Measurements from ENCODE around the gene KATNIP.

The KATNIP gene

DNA sequence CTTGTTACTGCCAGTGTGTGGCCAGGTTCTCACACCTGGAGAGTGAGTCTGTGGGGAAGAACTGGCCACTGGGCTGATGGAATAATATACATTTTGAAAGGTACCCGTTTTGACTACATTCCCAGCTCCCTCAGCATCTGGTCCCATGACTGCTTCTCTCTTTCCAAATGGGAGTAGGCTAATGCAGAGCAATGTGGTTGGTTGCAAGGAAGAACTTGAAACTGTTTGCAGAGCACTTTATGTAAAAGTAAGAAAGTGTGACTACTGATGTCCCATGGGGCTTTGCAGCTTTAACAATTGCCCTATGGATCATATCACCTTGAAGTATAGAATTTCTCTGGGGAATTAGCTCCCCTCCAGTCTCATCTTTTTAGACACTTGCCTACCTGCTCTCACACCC, 9.0 kb downstream of the KATNIP start:
- H3K9ac ChIP-seq (ENCODE audit: low read length), result no peak overlapping the region
- no peak overlapping the region for H2BK5ac ChIP-seq (ENCODE audit: low read depth, low read length, poor library complexity)
- H4K91ac ChIP-seq (ENCODE audit: low read depth, low read length), result no peak overlapping the region
- no peak overlapping the region for H2BK12ac ChIP-seq (ENCODE audit: low read length)
- no peak overlapping the region for H3K23ac ChIP-seq (ENCODE audit: low read length)
- H3K27ac ChIP-seq (ENCODE audit: low read depth, low read length), result no peak overlapping the region
- H3K79me2 ChIP-seq (ENCODE audit: control insufficient read depth, insufficient read depth, low read length, poor library complexity), result no peaks in the 10 kb centered on the region
- H4K8ac ChIP-seq (ENCODE audit: low read depth, low read length), result no peak overlapping the region
- no peak overlapping the region for H2AFZ ChIP-seq (ENCODE audit: insufficient read depth, low read length, poor library complexity)
- H3K4me3 ChIP-seq (ENCODE audit: low read depth, low read length), result no peak overlapping the region
- no CpG with 5 or more reads among the region's 1 CpG for WGBS (ENCODE audit: extremely low coverage, insufficient coverage, insufficient read length)
- no peak overlapping the region for H3K14ac ChIP-seq (ENCODE audit: low read length)
- DNase-seq, result no peak
- H3K79me1 ChIP-seq (ENCODE audit: low read length), result no peaks in the 10 kb centered on the region
- H2BK120ac ChIP-seq (ENCODE audit: insufficient read depth, low read length, poor library complexity), result no peak overlapping the region
- no peak overlapping the region for H2AK5ac ChIP-seq (ENCODE audit: low read length)
- no peaks in the 10 kb centered on the region for H3K9me3 ChIP-seq (ENCODE audit: insufficient read depth, low read depth, low read length)
- H3K27me3 ChIP-seq (ENCODE audit: insufficient read depth, low read length), result no peaks in the 10 kb centered on the region
- H3K4ac ChIP-seq (ENCODE audit: low read depth, low read length), result no peak overlapping the region
- peaks cover 0 to 2% of the 10 kb centered on the region in 2 experiments for H3K36me3 ChIP-seq (ENCODE audit: control insufficient read depth in 1 of 2, insufficient read depth in 2 of 2, low read length in 2 of 2)
- no peak overlapping the region for H3K18ac ChIP-seq (ENCODE audit: low read length)
- peaks cover 0 to 2% of the 10 kb centered on the region in 2 experiments for H3K4me1 ChIP-seq (ENCODE audit: control insufficient read depth in 1 of 2, insufficient read depth in 2 of 2, low read length in 2 of 2)
- no peak overlapping the region for H4K12ac ChIP-seq (ENCODE audit: low read depth, low read length)
- no peak overlapping the region for H3K4me2 ChIP-seq (ENCODE audit: low read length)

DNA sequence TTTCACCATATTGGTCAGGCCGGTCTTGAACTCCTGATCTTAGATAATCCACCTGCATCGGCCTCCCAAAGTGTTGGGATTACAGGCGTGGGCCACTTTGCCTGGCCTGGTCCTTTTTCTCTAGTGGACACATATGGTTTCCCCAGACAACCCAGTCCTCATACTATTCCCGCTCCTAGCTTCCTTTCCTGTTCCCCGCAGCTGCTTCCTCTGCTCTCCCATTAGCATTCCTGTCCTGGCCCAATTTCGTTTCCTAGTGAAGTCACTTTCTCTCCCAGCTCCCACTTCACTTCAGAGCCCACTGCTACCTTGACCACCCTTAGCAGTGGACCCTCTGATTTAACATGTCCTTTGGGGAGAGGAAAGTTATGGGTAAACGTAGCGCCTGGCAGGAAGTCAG, 11.3 kb downstream of the KATNIP start:
- H3K4ac ChIP-seq (ENCODE audit: low read depth, low read length), result no peak overlapping the region
- H3K18ac ChIP-seq (ENCODE audit: low read length), result no peak overlapping the region
- H3K79me2 ChIP-seq (ENCODE audit: control insufficient read depth, insufficient read depth, low read length, poor library complexity), result no peaks in the 10 kb centered on the region
- peaks cover 0 to 2% of the 10 kb centered on the region in 2 experiments for H3K4me1 ChIP-seq (ENCODE audit: control insufficient read depth in 1 of 2, insufficient read depth in 2 of 2, low read length in 2 of 2)
- no peak overlapping the region for H2BK5ac ChIP-seq (ENCODE audit: low read depth, low read length, poor library complexity)
- no peak overlapping the region for H2BK120ac ChIP-seq (ENCODE audit: insufficient read depth, low read length, poor library complexity)
- H3K79me1 ChIP-seq (ENCODE audit: low read length), result no peaks in the 10 kb centered on the region
- WGBS (ENCODE audit: extremely low coverage, insufficient coverage, insufficient read length), result no CpG with 5 or more reads among the region's 8 CpGs
- H3K4me3 ChIP-seq (ENCODE audit: low read depth, low read length), result no peak overlapping the region
- H2AK5ac ChIP-seq (ENCODE audit: low read length), result no peak overlapping the region
- DNase-seq, result no peak
- H4K91ac ChIP-seq (ENCODE audit: low read depth, low read length), result no peak overlapping the region
- no peak overlapping the region for H3K27ac ChIP-seq (ENCODE audit: low read depth, low read length)
- H3K9me3 ChIP-seq (ENCODE audit: insufficient read depth, low read depth, low read length), result no peaks in the 10 kb centered on the region
- H3K9ac ChIP-seq (ENCODE audit: low read length), result no peak overlapping the region
- H4K12ac ChIP-seq (ENCODE audit: low read depth, low read length), result no peak overlapping the region
- H3K23ac ChIP-seq (ENCODE audit: low read length), result no peak overlapping the region
- no peak overlapping the region for H2AFZ ChIP-seq (ENCODE audit: insufficient read depth, low read length, poor library complexity)
- H4K8ac ChIP-seq (ENCODE audit: low read depth, low read length), result no peak overlapping the region
- no peak overlapping the region for H2BK12ac ChIP-seq (ENCODE audit: low read length)
- H3K36me3 ChIP-seq (ENCODE audit: control insufficient read depth in 1 of 2, insufficient read depth in 2 of 2, low read length in 2 of 2), result peaks cover 0 to 2% of the 10 kb centered on the region in 2 experiments
- H3K4me2 ChIP-seq (ENCODE audit: low read length), result no peak overlapping the region
- no peaks in the 10 kb centered on the region for H3K27me3 ChIP-seq (ENCODE audit: insufficient read depth, low read length)
- no peak overlapping the region for H3K14ac ChIP-seq (ENCODE audit: low read length)

DNA sequence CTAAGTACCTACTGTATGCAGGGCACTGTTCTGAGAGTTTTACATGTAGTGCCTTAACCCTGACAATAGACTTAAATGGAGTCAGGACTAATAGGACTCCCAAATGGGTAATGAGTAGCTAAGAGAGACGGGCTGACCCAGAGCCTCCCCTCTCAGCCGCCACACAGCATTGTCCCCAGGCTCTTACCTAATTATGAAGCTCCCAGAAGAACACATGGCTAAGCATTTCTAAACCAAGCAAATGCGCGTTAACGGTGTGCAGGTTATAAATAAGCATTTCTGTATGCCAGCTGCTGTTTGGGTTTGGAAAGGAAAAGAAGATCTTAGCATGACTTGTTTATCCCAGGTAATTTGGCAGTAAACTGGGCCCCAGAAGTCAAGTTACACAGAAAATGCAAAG, 14.3 kb downstream of the KATNIP start:
- DNase-seq, result no peak
- H2BK5ac ChIP-seq (ENCODE audit: low read depth, low read length, poor library complexity), result no peak overlapping the region
- H3K4me2 ChIP-seq (ENCODE audit: low read length), result no peak overlapping the region
- H4K12ac ChIP-seq (ENCODE audit: low read depth, low read length), result no peak overlapping the region
- no peak overlapping the region for H2AFZ ChIP-seq (ENCODE audit: insufficient read depth, low read length, poor library complexity)
- no peaks in the 10 kb centered on the region for H3K79me2 ChIP-seq (ENCODE audit: control insufficient read depth, insufficient read depth, low read length, poor library complexity)
- H3K4ac ChIP-seq (ENCODE audit: low read depth, low read length), result no peak overlapping the region
- no peak overlapping the region for H3K23ac ChIP-seq (ENCODE audit: low read length)
- H3K36me3 ChIP-seq (ENCODE audit: control insufficient read depth in 1 of 2, insufficient read depth in 2 of 2, low read length in 2 of 2), result peaks cover 0 to 2% of the 10 kb centered on the region in 2 experiments
- H3K9me3 ChIP-seq (ENCODE audit: insufficient read depth, low read depth, low read length), result no peaks in the 10 kb centered on the region
- H3K18ac ChIP-seq (ENCODE audit: low read length), result no peak overlapping the region
- no peak overlapping the region for H3K27ac ChIP-seq (ENCODE audit: low read depth, low read length)
- H2BK12ac ChIP-seq (ENCODE audit: low read length), result no peak overlapping the region
- H3K4me3 ChIP-seq (ENCODE audit: low read depth, low read length), result no peak overlapping the region
- no CpG with 5 or more reads among the region's 5 CpGs for WGBS (ENCODE audit: extremely low coverage, insufficient coverage, insufficient read length)
- no peak overlapping the region for H3K9ac ChIP-seq (ENCODE audit: low read length)
- H2BK120ac ChIP-seq (ENCODE audit: insufficient read depth, low read length, poor library complexity), result no peak overlapping the region
- no peak overlapping the region for H4K91ac ChIP-seq (ENCODE audit: low read depth, low read length)
- H3K79me1 ChIP-seq (ENCODE audit: low read length), result no peaks in the 10 kb centered on the region
- H3K14ac ChIP-seq (ENCODE audit: low read length), result no peak overlapping the region
- H2AK5ac ChIP-seq (ENCODE audit: low read length), result no peak overlapping the region
- H4K8ac ChIP-seq (ENCODE audit: low read depth, low read length), result no peak overlapping the region
- peaks cover 0 to 2% of the 10 kb centered on the region in 2 experiments for H3K4me1 ChIP-seq (ENCODE audit: control insufficient read depth in 1 of 2, insufficient read depth in 2 of 2, low read length in 2 of 2)
- H3K27me3 ChIP-seq (ENCODE audit: insufficient read depth, low read length), result no peaks in the 10 kb centered on the region

DNA sequence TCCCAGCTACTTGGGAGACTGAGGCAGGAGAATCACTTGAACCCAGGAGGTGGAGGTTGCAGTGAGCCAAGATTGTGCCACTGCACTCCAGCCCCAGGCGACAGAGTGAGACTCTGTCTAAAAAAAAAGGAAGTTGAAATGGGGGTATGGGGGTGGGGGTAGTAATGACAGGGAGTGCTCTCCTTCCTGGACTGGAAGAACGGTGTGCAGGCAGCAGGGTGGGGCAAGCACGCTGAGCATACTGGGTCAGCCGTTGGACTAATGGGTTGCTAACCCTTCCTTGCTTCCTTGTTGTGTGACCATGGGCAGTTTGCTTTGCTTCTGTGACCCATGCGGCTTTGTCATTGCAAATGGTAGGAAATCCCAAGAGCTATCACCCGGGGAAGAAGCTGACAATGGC, 16.5 kb downstream of the KATNIP start:
- Histone ChIP-seq H3K36me3 (ENCODE audit: control insufficient read depth in 1 of 2, insufficient read depth in 2 of 2, low read length in 2 of 2) (no peaks in the 10 kb centered on the region), H2AK5ac (ENCODE audit: low read length) (no peak overlapping the region), H4K12ac (ENCODE audit: low read depth, low read length) (no peak overlapping the region), H3K79me2 (ENCODE audit: control insufficient read depth, insufficient read depth, low read length, poor library complexity) (no peaks in the 10 kb centered on the region), H2AFZ (ENCODE audit: insufficient read depth, low read length, poor library complexity) (no peak overlapping the region), H2BK120ac (ENCODE audit: insufficient read depth, low read length, poor library complexity) (no peak overlapping the region), H3K23ac (ENCODE audit: low read length) (no peak overlapping the region), H3K9me3 (ENCODE audit: insufficient read depth, low read depth, low read length) (no peaks in the 10 kb centered on the region), H3K4me1 (ENCODE audit: control insufficient read depth in 1 of 2, insufficient read depth in 2 of 2, low read length in 2 of 2) (peaks cover 0 to under 1% of the 10 kb centered on the region in 2 experiments), H2BK5ac (ENCODE audit: low read depth, low read length, poor library complexity) (no peak overlapping the region), H3K9ac (ENCODE audit: low read length) (no peak overlapping the region), H3K14ac (ENCODE audit: low read length) (no peak overlapping the region), H3K27me3 (ENCODE audit: insufficient read depth, low read length) (no peaks in the 10 kb centered on the region), H3K79me1 (ENCODE audit: low read length) (no peaks in the 10 kb centered on the region), H4K91ac (ENCODE audit: low read depth, low read length) (no peak overlapping the region), H3K4ac (ENCODE audit: low read depth, low read length) (peak overlapping the region; percentile 42), H3K27ac (ENCODE audit: low read depth, low read length) (no peak overlapping the region), H2BK12ac (ENCODE audit: low read length) (no peak overlapping the region), H4K8ac (ENCODE audit: low read depth, low read length) (no peak overlapping the region), H3K4me3 (ENCODE audit: low read depth, low read length) (no peak overlapping the region), H3K4me2 (ENCODE audit: low read length) (no peak overlapping the region), H3K18ac (ENCODE audit: low read length) (peak overlapping the region; percentile 30)
- DNase-seq, result no peak
- WGBS (ENCODE audit: extremely low coverage, insufficient coverage, insufficient read length), result no CpG with 5 or more reads among the region's 6 CpGs
